HG02884 (cell line): ENCODE measurements around the gene PTS.
"Not testable (repeated sequence)": the region's sequence is repeated elsewhere in the genome, so short reads cannot be mapped to it uniquely, and the experiment has no call there.

Source experiments
- ATAC-seq: cut with Tn5 transposase; IDR thresholded peaks from one replicate; pipeline ENCODE4 v1.9.1; 2021; ENCODE audit warnings: mild to moderate bottlenecking, moderate library complexity; ENCODE audit not compliant: unreplicated experiment

PTS gene

GRCh38 chr11:112226062-112226830 lies at the start of gene PTS:
Gene PTS (plus strand): TSS chr11:112226428. CDS start chr11:112226444, 16 bp downstream.
- ATAC-seq: peak; percentile 90

GRCh38 chr11:112177589-112177988 lies 48.6 kb upstream of the PTS start:
- ATAC-seq: no peak

GRCh38 chr11:112178428-112178827 lies 47.8 kb upstream of the PTS start:
- ATAC-seq: no peak

GRCh38 chr11:112178936-112179335 lies 47.3 kb upstream of the PTS start:
- ATAC-seq: no peak

GRCh38 chr11:112179601-112180000 lies 46.6 kb upstream of the PTS start:
- ATAC-seq: peak; percentile 63

- ATAC-seq: no peak
Observed at GRCh38 chr11:112182867-112183266, 43.4 kb upstream of the PTS start.

GRCh38 chr11:112185883-112186282 lies 40.3 kb upstream of the PTS start:
- no peak for ATAC-seq

GRCh38 chr11:112186304-112186703 lies 39.9 kb upstream of the PTS start:
- no peak for ATAC-seq

- not testable (repeated sequence) for ATAC-seq
Observed at GRCh38 chr11:112195113-112195512, 31.1 kb upstream of the PTS start.

GRCh38 chr11:112195951-112196351 lies 30.3 kb upstream of the PTS start:
- ATAC-seq: no peak

- no peak for ATAC-seq
Observed at GRCh38 chr11:112196519-112197087, 29.6 kb upstream of the PTS start.

GRCh38 chr11:112199101-112199500 lies 27.1 kb upstream of the PTS start:
- not testable (repeated sequence) for ATAC-seq

GRCh38 chr11:112200252-112200651 lies 26.0 kb upstream of the PTS start:
- ATAC-seq: no peak

- ATAC-seq: no peak
Observed at GRCh38 chr11:112206071-112206470, 20.2 kb upstream of the PTS start.

GRCh38 chr11:112210890-112211289 lies 15.3 kb upstream of the PTS start:
- ATAC-seq: no peak

GRCh38 chr11:112211536-112211935 lies 14.7 kb upstream of the PTS start:
- no peak for ATAC-seq

- ATAC-seq: no peak
Observed at GRCh38 chr11:112212290-112212689, 13.9 kb upstream of the PTS start.

GRCh38 chr11:112212710-112213109 lies 13.5 kb upstream of the PTS start:
- no peak for ATAC-seq

GRCh38 chr11:112213753-112214152 lies 12.5 kb upstream of the PTS start:
- ATAC-seq: no peak

GRCh38 chr11:112215621-112216020 lies 10.6 kb upstream of the PTS start:
- no peak for ATAC-seq

- no peak for ATAC-seq
Observed at GRCh38 chr11:112216561-112217105, 9.6 kb upstream of the PTS start.
